Activated CD8-positive, alpha-beta memory T cell treated with anti-CD3 and anti-CD28 coated beads, Interleukin-2, amount 10 ng/mL, durations not matched to agents 7 days and 5 days (primary cell): Measurements from ENCODE around the gene RASGRP2. TPM values are rescaled to one million over a fixed set of nuclear protein-coding genes. Genes with fewer than 3 reads are reported as not detected.

Experiments used
- ATAC-seq: fragments of 150-1000 bp; cut with Tn5 transposase; one replicate; pipeline ENCODE4 v1.10.0; 2021; ENCODE audit warnings: moderate library complexity
- CTCF ChIA-PET: fragments of 350-600 bp; sonication (Branson Sonifier 250); formaldehyde crosslinking; loops from one replicate; lab custom pipeline; 2021; ENCODE audit warnings: antibody characterized with exemption; lab: Charles Lee
- DNase-seq: peaks from one replicate; pipeline ENCODE4 v3.0.0-alpha.2; 2020
- H3K27ac Mint-ChIP-seq: one replicate; pipeline ENCODE4 v1.8.0; 2021; ENCODE audit warnings: mild to moderate bottlenecking, mixed read lengths
- H3K27me3 Mint-ChIP-seq: one replicate; pipeline ENCODE4 v1.8.0; 2021; ENCODE audit warnings: mixed read lengths
- H3K36me3 Mint-ChIP-seq: one replicate; pipeline ENCODE4 v1.8.0; 2021; ENCODE audit warnings: mild to moderate bottlenecking, mixed read lengths
- H3K4me1 Mint-ChIP-seq: one replicate; pipeline ENCODE4 v1.8.0; 2021; ENCODE audit warnings: mixed read lengths
- H3K4me3 Mint-ChIP-seq: one replicate; pipeline ENCODE4 v1.8.0; 2021; ENCODE audit warnings: mild to moderate bottlenecking, moderate library complexity, mixed read lengths
- H3K9me3 Mint-ChIP-seq: one replicate; pipeline ENCODE4 v1.8.0; 2022; ENCODE audit warnings: low read depth, mixed read lengths
- total RNA-seq, 2 experiments: library from RNA; stranded (reverse); gene quantifications; one replicate each; pipeline ENCODE4 v1.2.3, GENCODE V29; 2021

The RASGRP2 gene
- total RNA-seq, 2 experiments from 2014 or later, result 77.3 to 123 TPM

DNA sequence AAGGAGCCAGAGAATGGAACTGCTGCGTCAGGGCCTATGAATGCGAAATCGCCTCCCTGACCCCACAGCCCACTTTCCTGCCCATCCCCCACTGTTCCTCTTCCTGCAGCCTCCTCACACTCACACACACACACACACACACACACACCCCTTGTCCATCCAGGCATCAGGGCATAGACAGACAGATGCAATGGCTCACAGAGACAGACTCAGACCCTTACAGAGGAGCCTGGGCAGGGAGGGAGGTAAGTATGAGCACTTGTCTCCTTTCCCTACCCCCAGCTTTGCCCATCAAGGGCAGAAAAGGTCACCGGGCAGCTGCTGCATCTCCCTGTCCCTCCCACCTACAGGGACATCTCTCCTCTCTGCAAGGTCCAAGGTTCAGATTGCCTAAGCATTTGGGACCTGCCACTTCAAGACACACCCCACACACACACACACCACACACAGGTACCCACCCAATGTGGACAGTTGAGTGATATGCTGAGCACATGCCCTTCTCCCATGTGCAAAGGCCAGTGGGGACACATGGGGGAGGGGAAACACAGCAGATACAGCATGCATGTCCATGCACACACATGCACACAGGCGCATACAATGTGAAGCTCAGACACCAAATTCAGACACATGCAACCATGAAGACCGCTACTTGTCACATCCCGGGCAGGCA, 18.9 kb downstream of the RASGRP2 start:
- Mint-ChIP-seq H3K36me3 (peaks cover 5% of the 10 kb centered on the region), H3K27ac (no peak overlapping the region), H3K4me3 (no peak overlapping the region), H3K27me3 (peaks cover 23% of the 10 kb centered on the region), H3K9me3 (no peaks in the 10 kb centered on the region), H3K4me1 (peaks cover 8% of the 10 kb centered on the region)
- CTCF ChIA-PET, result interaction anchor here (1.7 kb wide), 1 partner anchor 36 kb away, joined by 7 read pairs; no protein-coding TSS in a partner anchor
- DNase-seq (no peak), ATAC-seq (no peak)

GRCh38 chr11:64723907-64724862, 19.8 kb downstream of the RASGRP2 start:
- DNase-seq, result no peak
- Mint-ChIP-seq H3K4me3 (peak overlapping the region; percentile 15), H3K27me3 (peaks cover 24% of the 10 kb centered on the region), H3K27ac (peak overlapping the region; percentile 4), H3K4me1 (peaks cover 8% of the 10 kb centered on the region), H3K9me3 (no peaks in the 10 kb centered on the region), H3K36me3 (peaks cover 5% of the 10 kb centered on the region)
- ATAC-seq, result no peak
- CTCF ChIA-PET, result interaction anchor here (1.7 kb wide), 1 partner anchor 35 kb away, joined by 7 read pairs; no protein-coding TSS in a partner anchor

- ATAC-seq (peak; percentile 100), DNase-seq (peak; percentile 92)
- H3K27me3 Mint-ChIP-seq, result peaks cover 30% of the 10 kb centered on the region
- peaks cover 8% of the 10 kb centered on the region for H3K4me1 Mint-ChIP-seq
- no peaks in the 10 kb centered on the region for H3K9me3 Mint-ChIP-seq
- H3K27ac Mint-ChIP-seq, result peak within 1 kb of the TSS; percentile 48
- CTCF ChIA-PET, result interaction anchor here (1.7 kb wide), 1 partner anchor 34 kb away, joined by 7 read pairs; no protein-coding TSS in a partner anchor
- peak within 1 kb of the TSS; percentile 56 for H3K4me3 Mint-ChIP-seq
- H3K36me3 Mint-ChIP-seq, result no peaks in the 10 kb centered on the region
These were observed 20.6 kb downstream of the RASGRP2 start, which contains the start of gene NRXN2 for GRCh38 chr11:64723117-64723906. NRXN2 (minus strand) TSS chr11:64723197; CDS start chr11:64713699, 9,498 bp downstream.

- no peak overlapping the region for H3K27ac Mint-ChIP-seq
These were observed 21.5 kb downstream of the RASGRP2 start for GRCh38 chr11:64722141-64723065.

GRCh38 chr11:64721359-64721699, 22.6 kb downstream of the RASGRP2 start:
- Mint-ChIP-seq H3K9me3 (no peaks in the 10 kb centered on the region), H3K4me3 (no peak overlapping the region), H3K27ac (no peak overlapping the region), H3K36me3 (no peaks in the 10 kb centered on the region), H3K27me3 (peaks cover 50% of the 10 kb centered on the region), H3K4me1 (peaks cover 9% of the 10 kb centered on the region)
- CTCF ChIA-PET, result interaction anchor here (0.6 kb wide), 1 partner anchor 32 kb away, joined by 3 read pairs; no protein-coding TSS in a partner anchor
- ATAC-seq, result no peak
- DNase-seq, result no peak

More at GRCh38 chr11:64722141-64723065, 21.5 kb downstream of the RASGRP2 start:
- CTCF ChIA-PET, result interaction anchor here (0.7 to 1.1 kb wide), 4 partner anchors 16 to 34 kb away, joined by 3 to 6 read pairs (median 3); no protein-coding TSS in a partner anchor
- DNase-seq (no peak), ATAC-seq (no peak)
- H3K36me3 Mint-ChIP-seq, result no peaks in the 10 kb centered on the region
- peaks cover 8% of the 10 kb centered on the region for H3K4me1 Mint-ChIP-seq
- H3K27me3 Mint-ChIP-seq, result peaks cover 39% of the 10 kb centered on the region
- no peaks in the 10 kb centered on the region for H3K9me3 Mint-ChIP-seq
- H3K4me3 Mint-ChIP-seq, result peak overlapping the region; percentile 10

- Mint-ChIP-seq H3K27me3 (peaks cover 55% of the 10 kb centered on the region), H3K4me3 (no peak overlapping the region), H3K9me3 (no peaks in the 10 kb centered on the region)
These were observed 23.1 kb downstream of the RASGRP2 start for GRCh38 chr11:64720640-64721358.

DNA sequence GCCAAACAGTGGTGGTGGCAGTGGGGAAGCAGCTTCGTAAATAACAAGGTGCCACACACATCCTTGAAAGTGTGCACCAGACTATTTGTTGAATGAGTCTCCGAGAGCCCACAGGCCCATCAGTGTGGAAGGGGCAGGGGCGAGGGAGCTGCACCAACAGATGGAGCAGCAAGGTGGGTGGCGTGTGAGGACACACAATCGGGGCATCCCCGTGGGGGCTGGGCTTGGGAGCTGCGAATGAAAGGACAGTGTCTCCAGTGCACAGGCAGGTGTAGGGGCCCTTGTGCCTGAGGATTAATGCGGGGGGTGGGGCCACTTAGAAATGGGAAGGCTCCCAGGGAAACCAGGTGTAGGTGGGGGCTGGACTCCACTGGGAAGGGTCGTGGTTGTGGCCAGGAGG, 23.8 kb downstream of the RASGRP2 start:
- Mint-ChIP-seq H3K4me1 (peaks cover 8% of the 10 kb centered on the region), H3K4me3 (no peak overlapping the region), H3K36me3 (no peaks in the 10 kb centered on the region), H3K27ac (no peak overlapping the region), H3K9me3 (no peaks in the 10 kb centered on the region), H3K27me3 (peaks cover 62% of the 10 kb centered on the region)
- ATAC-seq, result no peak
- CTCF ChIA-PET, result no interaction called here
- no peak for DNase-seq

More at GRCh38 chr11:64720640-64721358, 23.1 kb downstream of the RASGRP2 start:
- CTCF ChIA-PET, result no interaction called here
- H3K27ac Mint-ChIP-seq, result no peak overlapping the region
- H3K4me1 Mint-ChIP-seq, result peaks cover 10% of the 10 kb centered on the region
- no peak for ATAC-seq
- no peak for DNase-seq
- no peaks in the 10 kb centered on the region for H3K36me3 Mint-ChIP-seq

- CTCF ChIA-PET, result interaction anchor here (0.8 to 1.5 kb wide), 3 partner anchors 15 to 165 kb away, joined by 3 to 5 read pairs (median 4); no protein-coding TSS in a partner anchor
- ATAC-seq (no peak), DNase-seq (no peak)
- Mint-ChIP-seq H3K27me3 (peaks cover 69% of the 10 kb centered on the region), H3K4me3 (no peak overlapping the region), H3K4me1 (peaks cover 6% of the 10 kb centered on the region), H3K9me3 (no peaks in the 10 kb centered on the region), H3K27ac (no peak overlapping the region), H3K36me3 (no peaks in the 10 kb centered on the region)
These were observed 24.5 kb downstream of the RASGRP2 start for GRCh38 chr11:64719406-64719805.

GRCh38 chr11:64718780-64719124, 25.2 kb downstream of the RASGRP2 start:
- Mint-ChIP-seq H3K36me3 (no peaks in the 10 kb centered on the region), H3K27ac (no peak overlapping the region)

DNA sequence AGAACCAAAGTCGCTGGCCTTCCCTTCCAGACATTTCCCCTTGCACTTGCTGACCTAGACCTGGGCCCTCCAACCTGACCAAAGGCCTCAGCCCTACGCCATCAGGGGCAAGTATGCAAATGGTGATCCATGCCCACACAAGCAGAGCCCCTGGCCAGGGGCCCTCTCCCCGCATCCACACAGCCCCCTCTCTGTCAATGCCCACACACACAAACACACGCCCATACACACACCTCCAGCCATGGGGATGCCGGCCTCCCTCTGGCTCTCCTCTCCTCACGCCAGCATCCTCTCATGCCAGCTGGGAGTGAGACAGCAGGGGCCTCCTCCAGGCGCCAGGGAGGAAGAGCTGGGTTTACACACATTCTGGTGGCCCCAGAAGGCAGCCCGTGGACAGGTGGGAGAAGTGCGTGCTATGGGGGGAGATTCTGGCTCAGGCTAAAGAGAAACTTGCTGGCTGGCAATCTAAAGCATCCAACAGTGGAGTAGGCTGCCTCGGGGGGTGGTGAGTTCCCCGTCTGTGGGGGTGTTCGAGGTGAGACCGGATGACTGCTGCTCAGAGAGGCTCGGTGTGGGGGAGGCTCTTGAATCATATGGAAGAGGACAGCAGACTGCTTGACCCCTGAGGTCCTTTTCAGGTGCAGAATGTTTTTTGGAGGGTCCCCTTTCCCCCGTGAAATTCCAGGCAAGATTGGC, 25.7 kb downstream of the RASGRP2 start:
- CTCF ChIA-PET, result interaction anchor here (0.7 to 3.0 kb wide), 4 partner anchors 14 to 68 kb away, joined by 3 to 9 read pairs (median 4); partner anchors contain the start of gene RASGRP2
- Mint-ChIP-seq H3K36me3 (no peaks in the 10 kb centered on the region), H3K4me3 (no peak overlapping the region), H3K27ac (no peak overlapping the region), H3K27me3 (peaks cover 77% of the 10 kb centered on the region), H3K4me1 (peaks cover 2% of the 10 kb centered on the region), H3K9me3 (no peaks in the 10 kb centered on the region)
- DNase-seq, result no peak
- no peak for ATAC-seq

More at GRCh38 chr11:64718780-64719124, 25.2 kb downstream of the RASGRP2 start:
- no peak overlapping the region for H3K4me3 Mint-ChIP-seq
- H3K9me3 Mint-ChIP-seq, result no peaks in the 10 kb centered on the region
- peaks cover 2% of the 10 kb centered on the region for H3K4me1 Mint-ChIP-seq
- CTCF ChIA-PET, result interaction anchor here (1.0 to 1.6 kb wide), 3 partner anchors 14 to 164 kb away, joined by 3 to 5 read pairs (median 4); no protein-coding TSS in a partner anchor
- peaks cover 76% of the 10 kb centered on the region for H3K27me3 Mint-ChIP-seq
- DNase-seq (no peak), ATAC-seq (no peak)

GRCh38 chr11:64717268-64717578, 26.7 kb downstream of the RASGRP2 start:
- H3K9me3 Mint-ChIP-seq, result no peaks in the 10 kb centered on the region
- no peak for ATAC-seq
- CTCF ChIA-PET, result interaction anchor here (1.6 to 3.0 kb wide), 2 partner anchors 26 to 67 kb away, joined by 4 to 9 read pairs; partner anchors contain the start of gene RASGRP2

More at GRCh38 chr11:64717268-64717578, 26.7 kb downstream of the RASGRP2 start:
- Mint-ChIP-seq H3K4me3 (no peak overlapping the region), H3K27ac (no peak overlapping the region), H3K27me3 (peaks cover 77% of the 10 kb centered on the region), H3K4me1 (peaks cover 5% of the 10 kb centered on the region), H3K36me3 (no peaks in the 10 kb centered on the region)
- no peak for DNase-seq
